Measurements from ENCODE around the gene ATP11A. TPM values are rescaled to one million over a fixed set of nuclear protein-coding genes. Genes with fewer than 3 reads are reported as not detected.

Gene ATP11A
- total RNA-seq, 1 experiment from 2014 or later, result 4.5 TPM

DNA sequence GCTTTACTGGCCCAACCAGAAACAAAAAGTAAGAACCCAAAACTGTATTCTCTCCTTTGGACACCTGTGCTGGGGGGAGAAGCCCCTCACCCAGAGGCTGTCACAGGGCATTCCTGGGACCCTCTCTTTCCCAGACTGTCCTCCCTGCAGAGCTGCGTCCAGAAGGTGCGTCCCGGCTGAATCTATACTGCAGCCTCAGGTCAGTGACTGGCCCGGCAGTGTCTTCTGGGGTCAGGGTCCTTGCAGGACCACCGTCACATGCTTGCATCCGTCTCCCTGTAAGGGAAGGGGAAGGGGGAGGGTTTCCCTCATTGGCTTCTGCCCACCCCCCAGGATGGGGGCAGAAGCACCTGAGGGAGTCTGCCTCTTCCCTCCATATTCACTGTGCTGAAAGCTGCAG, 76.5 kb downstream of the ATP11A start:
- in situ Hi-C loops (cut with HindIII; ENCODE audit: low sequenced_read_pairs), result no loop called here
- DNase-seq (ENCODE audit: low spot score), result no peak

GRCh38 chr13:112767506-112768471, 78.0 kb downstream of the ATP11A start:
- DNase-seq (ENCODE audit: low spot score), result no peak
- in situ Hi-C loops (cut with HindIII; ENCODE audit: low sequenced_read_pairs), result no loop called here

GRCh38 chr13:112768795-112769481, 79.1 kb downstream of the ATP11A start:
- in situ Hi-C loops (cut with HindIII; ENCODE audit: low sequenced_read_pairs), result no loop called here
- no peak for DNase-seq (ENCODE audit: low spot score)

DNA sequence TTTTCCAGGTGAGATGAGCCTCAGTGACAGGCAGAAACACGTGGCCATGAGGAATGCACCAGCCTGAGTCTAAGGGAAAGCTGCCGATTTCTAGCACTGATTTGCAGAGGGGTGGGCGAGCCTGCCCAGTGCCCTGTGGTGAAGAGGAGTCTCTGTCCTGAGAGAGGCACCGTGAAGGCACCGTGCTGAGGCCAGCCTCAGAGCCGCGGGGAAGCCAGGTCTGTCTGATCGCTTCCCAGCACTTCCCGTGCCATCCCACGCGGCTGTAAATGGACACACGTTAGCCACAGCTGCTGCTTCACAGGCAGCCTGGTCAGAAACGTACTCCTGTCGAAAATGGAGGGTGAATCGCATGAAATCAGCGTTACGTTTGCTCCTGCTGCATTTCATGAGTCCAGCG, 79.8 kb downstream of the ATP11A start:
- no peak for DNase-seq (ENCODE audit: low spot score)
- in situ Hi-C loops (cut with HindIII; ENCODE audit: low sequenced_read_pairs), result no loop called here

DNA sequence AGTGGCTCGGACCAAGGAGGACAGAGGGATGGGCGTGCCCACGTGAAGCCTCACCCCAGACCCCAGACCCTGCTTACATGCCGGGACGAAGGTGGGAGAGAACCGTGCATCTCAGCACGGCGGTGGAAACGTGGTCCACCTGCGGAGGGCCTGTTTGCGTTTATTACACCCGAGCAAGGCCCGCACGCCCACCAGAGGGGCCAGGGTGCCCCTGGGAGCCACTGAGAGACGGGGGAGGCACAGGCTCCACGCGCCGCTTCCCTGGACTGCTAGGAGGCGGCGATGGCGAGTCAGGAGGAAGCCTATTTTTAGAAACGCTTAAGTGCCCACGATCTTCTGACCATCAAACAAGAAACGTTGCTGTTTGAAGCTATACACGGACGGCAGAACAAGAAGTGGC, 80.7 kb downstream of the ATP11A start:
- in situ Hi-C loops (cut with HindIII; ENCODE audit: low sequenced_read_pairs), result no loop called here
- no peak for DNase-seq (ENCODE audit: low spot score)

DNA sequence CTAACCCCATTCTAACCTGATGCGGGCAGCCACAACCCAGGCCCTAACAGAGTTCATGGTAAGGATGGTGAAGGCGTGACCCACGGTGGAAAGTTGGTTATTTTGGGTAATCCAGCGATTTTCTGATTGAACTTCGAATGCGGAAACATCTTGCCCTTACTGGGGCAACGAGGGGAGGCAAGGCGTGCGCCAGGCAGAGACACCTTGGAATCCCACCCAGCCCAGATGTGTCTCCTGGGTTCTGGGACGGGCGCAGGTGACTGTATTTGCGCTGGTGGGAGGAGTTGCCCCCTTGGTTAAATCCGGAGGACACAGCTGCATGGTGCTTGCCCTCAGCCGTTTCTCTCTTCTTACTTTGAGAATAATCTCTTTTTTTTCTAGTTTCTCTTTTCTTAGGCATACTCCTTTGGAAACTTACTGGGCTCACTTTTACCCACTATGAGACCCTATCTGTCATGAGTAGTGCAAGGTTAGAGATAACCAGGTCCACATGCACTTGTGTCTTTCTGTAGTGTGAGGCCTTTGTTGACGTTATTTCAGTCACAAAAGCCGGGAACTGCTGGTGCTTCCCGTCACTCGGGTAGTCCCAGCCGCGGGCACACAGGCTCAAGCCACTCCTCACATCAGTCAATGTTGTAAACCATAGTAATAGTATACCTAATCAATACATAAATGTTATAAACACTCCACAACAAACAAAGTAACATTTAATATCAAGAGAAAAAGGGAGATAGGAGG, 81.5 kb downstream of the ATP11A start:
- DNase-seq (ENCODE audit: low spot score), result no peak

DNA sequence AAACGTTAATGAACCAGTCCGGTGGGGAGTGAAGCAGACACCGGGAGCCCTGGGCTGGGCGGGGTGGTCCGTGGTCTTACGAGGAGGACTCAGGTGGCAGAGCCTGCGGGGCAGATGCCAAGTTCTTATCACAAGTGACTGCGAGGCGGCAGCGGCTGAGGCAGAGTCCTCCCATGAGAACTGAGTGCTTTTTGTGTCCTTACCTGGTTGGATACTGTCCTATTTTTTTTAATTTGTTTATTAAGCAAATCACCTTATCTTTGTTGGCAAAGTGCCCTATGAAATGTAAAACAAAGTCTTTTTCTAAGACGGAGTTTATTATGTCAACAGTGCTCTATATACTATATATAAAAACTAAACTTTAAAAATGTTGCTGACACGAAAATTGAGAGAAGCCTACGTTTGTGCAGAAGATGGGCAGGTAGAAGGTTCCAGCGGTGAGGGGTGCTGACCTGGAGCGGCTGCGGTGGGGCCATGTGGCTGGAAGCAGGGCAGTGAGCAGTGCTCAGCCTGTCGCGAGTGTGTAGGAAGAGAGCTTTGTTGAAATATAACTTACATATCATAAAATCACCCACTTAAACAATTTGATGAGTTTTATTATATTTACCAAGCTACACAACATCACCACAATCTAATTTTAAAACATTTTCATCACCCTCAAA, 82.2 kb downstream of the ATP11A start:
- DNase-seq (ENCODE audit: low spot score), result no peak
- in situ Hi-C loops (cut with HindIII; ENCODE audit: low sequenced_read_pairs), result no loop called here

More for the DNA sequence above, 81.5 kb downstream of the ATP11A start:
- in situ Hi-C loops (cut with HindIII; ENCODE audit: low sequenced_read_pairs), result no loop called here

- no peak for DNase-seq (ENCODE audit: low spot score)
- in situ Hi-C loops (cut with HindIII; ENCODE audit: low sequenced_read_pairs), result no loop called here
These were observed 82.7 kb downstream of the ATP11A start for GRCh38 chr13:112772539-112772909.

- in situ Hi-C loops (cut with HindIII; ENCODE audit: low sequenced_read_pairs), result no loop called here
- DNase-seq (ENCODE audit: low spot score), result no peak
These were observed 83.1 kb downstream of the ATP11A start for GRCh38 chr13:112772929-112773328.

GRCh38 chr13:112773601-112774447, 84.0 kb downstream of the ATP11A start:
- in situ Hi-C loops (cut with HindIII; ENCODE audit: low sequenced_read_pairs), result no loop called here
- DNase-seq (ENCODE audit: low spot score), result no peak

DNA sequence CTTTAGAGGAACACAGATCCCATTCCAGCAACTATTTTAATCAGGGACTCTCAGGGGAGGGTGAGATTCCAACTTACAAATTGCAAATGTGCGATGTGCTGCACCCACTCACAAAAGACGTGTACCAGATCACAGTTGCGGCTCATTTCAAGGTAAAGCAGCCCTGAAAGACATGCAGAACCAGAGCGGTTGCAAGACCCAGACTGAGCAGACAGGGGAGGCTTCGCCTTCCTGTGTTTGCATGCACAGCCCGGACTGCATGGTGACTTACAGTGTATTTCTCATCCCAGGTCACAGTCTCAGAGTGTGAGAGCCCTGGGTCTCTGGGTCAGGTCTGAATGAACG, 84.6 kb downstream of the ATP11A start:
- in situ Hi-C loops (cut with HindIII; ENCODE audit: low sequenced_read_pairs), result no loop called here
- no peak for DNase-seq (ENCODE audit: low spot score)

DNA sequence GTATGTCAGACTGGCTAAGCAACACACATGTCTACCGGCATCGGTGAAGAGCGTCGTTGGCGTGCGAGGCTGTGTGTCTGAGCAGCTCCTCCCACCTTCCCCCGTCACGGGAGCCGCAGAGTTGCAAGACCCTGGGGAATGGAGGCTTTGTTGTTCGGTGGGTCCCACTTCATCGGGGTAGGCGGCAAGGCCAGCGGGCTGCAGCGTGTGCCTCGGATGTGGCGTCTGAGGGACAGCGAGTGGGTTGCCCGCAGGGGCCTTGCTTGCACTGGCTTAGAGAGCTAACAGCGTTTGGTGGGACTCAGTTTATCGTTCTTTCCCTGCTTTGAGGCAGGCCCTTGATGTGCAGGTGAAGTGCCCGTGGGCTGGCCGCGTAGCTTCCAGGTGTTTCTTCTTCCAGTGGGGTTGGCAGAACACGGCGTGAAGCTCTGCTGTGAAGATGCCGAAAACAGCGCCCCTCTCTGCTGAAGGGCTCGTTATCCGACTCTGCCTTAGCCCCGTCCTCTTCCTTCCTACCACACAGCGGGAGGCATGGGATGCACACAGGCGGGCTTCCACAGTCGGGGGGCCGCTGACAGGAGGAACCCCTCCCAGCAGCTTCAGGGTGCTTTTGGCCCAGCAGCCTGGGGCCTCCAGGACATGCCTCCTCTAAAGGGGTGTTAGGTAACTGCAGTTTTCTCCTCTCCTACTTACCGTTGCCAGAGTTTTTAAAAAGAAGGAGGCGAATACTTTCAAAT, 85.2 kb downstream of the ATP11A start:
- DNase-seq (ENCODE audit: low spot score), result no peak

GRCh38 chr13:112775791-112776279, 86.0 kb downstream of the ATP11A start:
- no peak for DNase-seq (ENCODE audit: low spot score)
- in situ Hi-C loops (cut with HindIII; ENCODE audit: low sequenced_read_pairs), result no loop called here

More for the DNA sequence above, 85.2 kb downstream of the ATP11A start:
- in situ Hi-C loops (cut with HindIII; ENCODE audit: low sequenced_read_pairs), result no loop called here

DNA sequence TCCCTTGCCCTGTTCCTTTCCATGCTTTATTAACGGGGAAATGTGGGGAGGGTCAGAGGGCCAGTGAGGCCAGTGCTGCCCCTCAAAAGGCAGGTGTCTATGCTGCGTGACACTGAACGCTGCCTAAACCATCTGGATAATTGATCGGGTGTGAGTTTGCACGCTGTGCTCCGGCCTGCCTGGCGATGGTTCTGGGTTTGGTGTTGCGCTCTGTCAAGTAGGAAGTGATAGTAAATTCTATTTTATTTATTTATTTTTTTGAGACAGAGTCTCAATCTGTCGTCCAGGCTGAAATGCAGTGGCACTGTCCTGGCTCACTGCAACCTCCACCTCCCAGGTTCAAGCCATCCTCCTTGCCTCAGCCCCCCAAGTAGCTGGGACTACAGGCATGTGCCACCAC, 86.5 kb downstream of the ATP11A start:
- DNase-seq (ENCODE audit: low spot score), result no peak
- in situ Hi-C loops (cut with HindIII; ENCODE audit: low sequenced_read_pairs), result no loop called here

GRCh38 chr13:112776971-112777370, 87.1 kb downstream of the ATP11A start:
- in situ Hi-C loops (cut with HindIII; ENCODE audit: low sequenced_read_pairs), result no loop called here
- DNase-seq (ENCODE audit: low spot score), result no peak

GRCh38 chr13:112777637-112778406, 88.0 kb downstream of the ATP11A start:
- no peak for DNase-seq (ENCODE audit: low spot score)
- in situ Hi-C loops (cut with HindIII; ENCODE audit: low sequenced_read_pairs), result no loop called here

Data from G401 (cell line).